ENCODE data around the gene PCYT1A. TPM values are rescaled to one million over a fixed set of nuclear protein-coding genes. Genes with fewer than 3 reads are reported as not detected.
"Not testable (repeated sequence)": the region's sequence is repeated elsewhere in the genome, so short reads cannot be mapped to it uniquely, and the experiment has no call there.

PCYT1A gene
- total RNA-seq, 1 donor from 2014 or later: 22.2 TPM

GRCh38 chr3:196197524-196197923 lies 90.0 kb downstream of the PCYT1A start:
- no peak for ATAC-seq
- DNase-seq (ENCODE audit: low spot score): no peak

GRCh38 chr3:196195664-196196265 lies 91.8 kb downstream of the PCYT1A start:
- DNase-seq (ENCODE audit: low spot score) (no peak), ATAC-seq (no peak)

GRCh38 chr3:196194542-196194915 lies 93.0 kb downstream of the PCYT1A start:
- ATAC-seq (no peak), DNase-seq (ENCODE audit: low spot score) (no peak)

- DNase-seq (ENCODE audit: low spot score) (peak; percentile 73), ATAC-seq (peak; percentile 79)
Measured at GRCh38 chr3:196193736-196194541, 93.6 kb downstream of the PCYT1A start.

GRCh38 chr3:196193133-196193735 lies 94.3 kb downstream of the PCYT1A start:
- DNase-seq (ENCODE audit: low spot score) (no peak), ATAC-seq (no peak)

GRCh38 chr3:196192524-196193051 lies 94.9 kb downstream of the PCYT1A start:
- ATAC-seq (peak; percentile 45), DNase-seq (ENCODE audit: low spot score) (no peak)

GRCh38 chr3:196192036-196192523 lies 95.4 kb downstream of the PCYT1A start:
- DNase-seq (ENCODE audit: low spot score) (no peak), ATAC-seq (peak; percentile 4)

GRCh38 chr3:196189566-196190347 lies 97.8 kb downstream of the PCYT1A start:
- ATAC-seq: no peak
- no peak for DNase-seq (ENCODE audit: low spot score)

- no peak for ATAC-seq
- no peak for DNase-seq (ENCODE audit: low spot score)
Measured at GRCh38 chr3:196186651-196187573, 100.6 kb downstream of the PCYT1A start.

GRCh38 chr3:196184881-196185280 lies 102.6 kb downstream of the PCYT1A start:
- ATAC-seq (no peak), DNase-seq (ENCODE audit: low spot score) (no peak)

GRCh38 chr3:196184169-196184432 lies 103.4 kb downstream of the PCYT1A start:
- not testable (repeated sequence) for ATAC-seq; DNase-seq (ENCODE audit: low spot score)

- no peak for ATAC-seq
- DNase-seq (ENCODE audit: low spot score): no peak
Measured at GRCh38 chr3:196181127-196181546, 106.4 kb downstream of the PCYT1A start.

GRCh38 chr3:196180346-196180745 lies 107.2 kb downstream of the PCYT1A start:
- ATAC-seq (no peak), DNase-seq (ENCODE audit: low spot score) (no peak)

Other genes starting within 250 kb of the PCYT1A start
- 20.9 TPM for gene TFRC, start 205.6 kb downstream of the PCYT1A start, total RNA-seq
- gene ZDHHC19, start 76.3 kb downstream of the PCYT1A start, total RNA-seq: 1.3 TPM
- 20.0 TPM for gene SLC51A, start 71.2 kb downstream of the PCYT1A start, total RNA-seq
- gene DYNLT2B, start 30.5 kb upstream of the PCYT1A start, total RNA-seq: 1.1 TPM
- not detected for gene TM4SF19, start 50.7 kb upstream of the PCYT1A start, total RNA-seq
- 18.5 TPM for gene UBXN7, start 144.7 kb upstream of the PCYT1A start, total RNA-seq
- gene RNF168, start 216.0 kb upstream of the PCYT1A start, total RNA-seq: 12.9 TPM
- gene SMCO1, start 227.6 kb upstream of the PCYT1A start, total RNA-seq: not detected